IPS DF 19.7 (cell line): ENCODE data around the gene USP48.
"Not testable (repeated sequence)": the region's sequence is repeated elsewhere in the genome, so short reads cannot be mapped to it uniquely, and the experiment has no call there.

Source experiments
- DNase-seq: peaks from one replicate; pipeline ENCODE4 v3.0.0-alpha.2; 2013; ENCODE audit warnings: low read depth, low spot score

Gene USP48

GRCh38 chr1:21637514-21637913 is 145.4 kb downstream of the USP48 start:
- no peak for DNase-seq

GRCh38 chr1:21636029-21636428 is 146.9 kb downstream of the USP48 start:
- DNase-seq: no peak

GRCh38 chr1:21634806-21635535 is 148.0 kb downstream of the USP48 start:
- DNase-seq: no peak

- no peak for DNase-seq
Measured at GRCh38 chr1:21633992-21634805, 148.8 kb downstream of the USP48 start.

- DNase-seq: no peak
Measured at GRCh38 chr1:21633141-21633755, 149.7 kb downstream of the USP48 start.

- no peak for DNase-seq
Measured at GRCh38 chr1:21631944-21632887, 150.7 kb downstream of the USP48 start.

- not testable (repeated sequence) for DNase-seq
Measured at GRCh38 chr1:21631590-21631943, 151.4 kb downstream of the USP48 start.

- no peak for DNase-seq
Measured at GRCh38 chr1:21630571-21631343, 152.2 kb downstream of the USP48 start.

- DNase-seq: no peak
Measured at GRCh38 chr1:21629971-21630370, 153.0 kb downstream of the USP48 start.

GRCh38 chr1:21628798-21629393 is 154.1 kb downstream of the USP48 start:
- no peak for DNase-seq
